ENCODE measurements around the gene NSMF. TPM values are rescaled to one million over a fixed set of nuclear protein-coding genes. Genes with fewer than 3 reads are reported as not detected.

Gene NSMF
- total and polyA plus RNA-seq, 10 of the 15 experiments (the other 5 are each of a cell fraction or from before 2014, with no cell fraction given), result 0.13 to 44.3 (median 13.4) TPM

DNA sequence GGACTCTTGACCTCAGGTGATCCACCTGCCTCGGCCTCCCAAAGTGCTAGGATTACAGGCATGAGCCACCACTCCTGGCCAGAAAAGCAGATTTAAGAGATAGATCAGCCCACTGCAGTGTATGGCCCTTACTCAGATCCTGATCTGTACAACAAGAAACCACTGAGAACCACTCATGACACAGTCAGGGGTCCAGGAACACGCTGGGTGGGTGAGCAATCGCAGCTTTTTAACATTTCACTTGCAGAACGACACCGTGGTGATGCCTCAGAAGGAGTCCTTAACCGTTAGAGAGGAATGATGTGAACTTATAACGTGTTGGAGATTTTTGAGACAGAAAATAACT lies 45.3 kb upstream of the NSMF start:
- no peak overlapping the region for H3K4me3 ChIP-seq
- no peaks in the 10 kb centered on the region for H3K36me3 ChIP-seq (ENCODE audit: control insufficient read depth in 2 of 2, insufficient read depth in 2 of 2, low read length in 1 of 2)
- H3K4me1 ChIP-seq (ENCODE audit: control insufficient read depth, insufficient read depth, low read length), result no peaks in the 10 kb centered on the region
- FAIRE-seq (no peak), ATAC-seq (no peak), DNase-seq (ENCODE audit: low read depth, low spot score) (no peak)
- POLR2A ChIA-PET, result interaction anchor here (0.7 kb wide), 1 partner anchor 71 kb away, joined by 5 read pairs; no protein-coding TSS in a partner anchor
- H3K79me2 ChIP-seq (ENCODE audit: control insufficient read depth, insufficient read depth, low read length), result no peaks in the 10 kb centered on the region
- BruUV-seq (replicated peaks), result no TSS peak
- CTCF ChIA-PET, result no interaction called here
- no peaks in the 10 kb centered on the region; a peak in 1 of 4 replicates for H3K27me3 ChIP-seq (replicated peaks in 1 of 2; ENCODE audit: control insufficient read depth in 2 of 2, insufficient read depth in 2 of 2, low read length in 1 of 2)
- H3K9ac ChIP-seq (ENCODE audit: control insufficient read depth, insufficient read depth, low read length), result no peak overlapping the region
- no peak overlapping the region for H3K27ac ChIP-seq (ENCODE audit: control insufficient read depth, insufficient read depth)
- intact Hi-C loops (cut with micrococcal nuclease; ENCODE audit: unreplicated experiment), result no loop called here
- no peak for TF ChIP-seq RFX5 (IDR thresholded peaks at IDR 0.05; ENCODE audit: low read depth, low read length)
- no peak for TF ChIP-seq TARDBP (IDR thresholded peaks at IDR 0.05; ENCODE audit: borderline replicate concordance)
- TF ChIP-seq PAX8 (IDR thresholded peaks at IDR 0.05), result no peak
- no peak overlapping the region for H2AFZ ChIP-seq (ENCODE audit: control insufficient read depth, low read depth, low read length)
- 53% methylated on average over 7 of the region's 7 CpGs for WGBS (ENCODE audit: insufficient coverage, insufficient replicate concordance, low lambda C conversion rate, missing lambda C conversion rate)
- H3K4me2 ChIP-seq (ENCODE audit: control insufficient read depth, insufficient read depth), result no peak overlapping the region
- RAD21 ChIA-PET (ENCODE audit: unreplicated experiment), result no interaction called here
- in situ Hi-C loops (cut with MboI), result no loop called here
- no peaks in the 10 kb centered on the region for H4K20me1 ChIP-seq (ENCODE audit: control insufficient read depth, insufficient read depth)
- SMC1A ChIA-PET (ENCODE audit: uncharacterized antibody, unreplicated experiment), result no interaction called here
- H3K9me3 ChIP-seq (replicated peaks; ENCODE audit: control insufficient read depth, insufficient read depth, low read length), result no peaks in the 10 kb centered on the region; the same call in 2 of the 3 replicates

DNA sequence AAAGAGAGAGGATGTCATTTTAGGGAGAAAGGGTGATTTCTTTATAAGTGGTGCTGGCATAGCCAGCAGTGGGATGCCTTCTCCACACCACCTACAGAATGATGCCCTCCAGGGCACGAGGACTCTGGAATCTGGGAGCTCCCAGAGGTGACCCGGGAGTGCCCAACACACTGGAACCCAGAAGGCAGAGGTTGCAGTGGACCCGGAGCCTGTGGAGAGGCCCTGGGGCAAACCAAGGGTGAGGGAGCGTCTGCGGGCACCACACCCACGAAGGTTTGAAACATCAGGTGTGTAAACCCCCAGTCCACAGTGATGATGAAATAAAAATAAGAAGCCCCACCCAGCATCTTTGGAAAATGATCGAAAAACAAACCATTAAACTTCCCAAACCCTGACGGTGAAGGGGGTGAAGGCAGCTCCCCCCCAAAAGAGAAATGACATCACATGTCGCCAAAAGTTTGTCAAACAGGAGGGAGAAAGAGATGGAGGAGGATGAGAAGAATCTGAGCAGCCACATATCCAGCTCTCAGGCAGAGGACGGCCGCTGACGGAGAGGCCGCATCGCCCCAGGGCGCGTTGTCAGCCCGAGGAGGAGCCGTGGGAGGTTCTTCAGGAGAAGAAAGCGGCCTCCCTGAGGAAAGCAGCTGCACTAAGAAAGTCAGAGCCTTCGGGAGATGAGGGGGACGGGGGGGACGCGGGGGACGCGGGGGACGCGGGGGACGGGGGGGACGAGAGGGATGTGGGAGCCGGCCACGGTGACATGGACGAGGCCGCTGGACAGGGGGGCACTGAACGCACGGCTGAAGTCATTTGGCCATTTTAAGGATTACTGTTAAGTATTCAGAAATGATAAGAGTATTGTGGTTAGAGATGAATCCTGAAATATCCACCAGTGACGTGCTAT lies 43.1 kb upstream of the NSMF start:
- intact Hi-C loops (cut with micrococcal nuclease; ENCODE audit: unreplicated experiment) (no loop called here), in situ Hi-C loops (cut with MboI) (no loop called here)
- ChIA-PET RAD21 (ENCODE audit: unreplicated experiment) (no interaction called here), SMC1A (ENCODE audit: uncharacterized antibody, unreplicated experiment) (no interaction called here), CTCF (no interaction called here), POLR2A (no interaction called here)
- Histone ChIP-seq H3K9ac (ENCODE audit: control insufficient read depth, insufficient read depth, low read length) (no peak overlapping the region), H3K9me3 (replicated peaks; ENCODE audit: control insufficient read depth, insufficient read depth, low read length) (no peaks in the 10 kb centered on the region; the same call in 2 of the 3 replicates), H3K4me3 (no peak overlapping the region), H3K27ac (ENCODE audit: control insufficient read depth, insufficient read depth) (no peak overlapping the region), H3K79me2 (ENCODE audit: control insufficient read depth, insufficient read depth, low read length) (no peaks in the 10 kb centered on the region), H4K20me1 (ENCODE audit: control insufficient read depth, insufficient read depth) (no peaks in the 10 kb centered on the region), H3K4me1 (ENCODE audit: control insufficient read depth, insufficient read depth, low read length) (no peaks in the 10 kb centered on the region), H3K36me3 (ENCODE audit: control insufficient read depth in 2 of 2, insufficient read depth in 2 of 2, low read length in 1 of 2) (no peaks in the 10 kb centered on the region), H3K27me3 (replicated peaks in 1 of 2; ENCODE audit: control insufficient read depth in 2 of 2, insufficient read depth in 2 of 2, low read length in 1 of 2) (no peaks in the 10 kb centered on the region), H3K4me2 (ENCODE audit: control insufficient read depth, insufficient read depth) (no peak overlapping the region), H2AFZ (ENCODE audit: control insufficient read depth, low read depth, low read length) (no peak overlapping the region)
- 86% methylated on average over 20 of the region's 36 CpGs for WGBS (ENCODE audit: insufficient coverage, insufficient replicate concordance, low lambda C conversion rate, missing lambda C conversion rate)
- ATAC-seq (no peak), FAIRE-seq (no peak), DNase-seq (ENCODE audit: low read depth, low spot score) (no peak)
- BruUV-seq (replicated peaks), result no TSS peak
- TF ChIP-seq TCF7 (IDR thresholded peaks at IDR 0.05; ENCODE audit: borderline replicate concordance), result no peak
- TF ChIP-seq ATF7 (IDR thresholded peaks at IDR 0.05; ENCODE audit: low read depth), result no peak
- no peak for TF ChIP-seq PAX8 (IDR thresholded peaks at IDR 0.05)
- TF ChIP-seq CBX3 (IDR thresholded peaks at IDR 0.05; ENCODE audit: borderline replicate concordance, low read depth), result no peak
- TF ChIP-seq, protein P1, sequence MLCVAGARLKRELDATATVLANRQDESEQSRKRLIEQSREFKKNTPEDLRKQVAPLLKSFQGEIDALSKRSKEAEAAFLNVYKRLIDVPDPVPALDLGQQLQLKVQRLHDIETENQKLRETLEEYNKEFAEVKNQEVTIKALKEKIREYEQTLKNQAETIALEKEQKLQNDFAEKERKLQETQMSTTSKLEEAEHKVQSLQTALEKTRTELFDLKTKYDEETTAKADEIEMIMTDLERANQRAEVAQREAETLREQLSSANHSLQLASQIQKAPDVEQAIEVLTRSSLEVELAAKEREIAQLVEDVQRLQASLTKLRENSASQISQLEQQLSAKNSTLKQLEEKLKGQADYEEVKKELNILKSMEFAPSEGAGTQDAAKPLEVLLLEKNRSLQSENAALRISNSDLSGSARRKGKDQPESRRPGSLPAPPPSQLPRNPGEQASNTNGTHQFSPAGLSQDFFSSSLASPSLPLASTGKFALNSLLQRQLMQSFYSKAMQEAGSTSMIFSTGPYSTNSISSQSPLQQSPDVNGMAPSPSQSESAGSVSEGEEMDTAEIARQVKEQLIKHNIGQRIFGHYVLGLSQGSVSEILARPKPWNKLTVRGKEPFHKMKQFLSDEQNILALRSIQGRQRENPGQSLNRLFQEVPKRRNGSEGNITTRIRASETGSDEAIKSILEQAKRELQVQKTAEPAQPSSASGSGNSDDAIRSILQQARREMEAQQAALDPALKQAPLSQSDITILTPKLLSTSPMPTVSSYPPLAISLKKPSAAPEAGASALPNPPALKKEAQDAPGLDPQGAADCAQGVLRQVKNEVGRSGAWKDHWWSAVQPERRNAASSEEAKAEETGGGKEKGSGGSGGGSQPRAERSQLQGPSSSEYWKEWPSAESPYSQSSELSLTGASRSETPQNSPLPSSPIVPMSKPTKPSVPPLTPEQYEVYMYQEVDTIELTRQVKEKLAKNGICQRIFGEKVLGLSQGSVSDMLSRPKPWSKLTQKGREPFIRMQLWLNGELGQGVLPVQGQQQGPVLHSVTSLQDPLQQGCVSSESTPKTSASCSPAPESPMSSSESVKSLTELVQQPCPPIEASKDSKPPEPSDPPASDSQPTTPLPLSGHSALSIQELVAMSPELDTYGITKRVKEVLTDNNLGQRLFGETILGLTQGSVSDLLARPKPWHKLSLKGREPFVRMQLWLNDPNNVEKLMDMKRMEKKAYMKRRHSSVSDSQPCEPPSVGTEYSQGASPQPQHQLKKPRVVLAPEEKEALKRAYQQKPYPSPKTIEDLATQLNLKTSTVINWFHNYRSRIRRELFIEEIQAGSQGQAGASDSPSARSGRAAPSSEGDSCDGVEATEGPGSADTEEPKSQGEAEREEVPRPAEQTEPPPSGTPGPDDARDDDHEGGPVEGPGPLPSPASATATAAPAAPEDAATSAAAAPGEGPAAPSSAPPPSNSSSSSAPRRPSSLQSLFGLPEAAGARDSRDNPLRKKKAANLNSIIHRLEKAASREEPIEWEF (IDR thresholded peaks at IDR 0.05; ENCODE audit: insufficient replicate concordance, low read depth, low read length), result no peak
- TF ChIP-seq RB1 (IDR thresholded peaks at IDR 0.05; ENCODE audit: borderline replicate concordance), result no peak
- no peak for TF ChIP-seq MYB (IDR thresholded peaks at IDR 0.05; ENCODE audit: borderline replicate concordance, low read depth, low read length)
- no peak for TF ChIP-seq ZZZ3 (IDR thresholded peaks at IDR 0.05; ENCODE audit: control insufficient read depth, insufficient read length, low read depth)
- no peak for TF ChIP-seq POU2F2 (IDR thresholded peaks at IDR 0.05; ENCODE audit: borderline replicate concordance, low read depth, low read length)
